Karpas-422 (cell line): Measurements from ENCODE around the gene H6PD. TPM values are rescaled to one million over a fixed set of nuclear protein-coding genes. Genes with fewer than 3 reads are reported as not detected.
"Not testable (repeated sequence)": the region's sequence is repeated elsewhere in the genome, so short reads cannot be mapped to it uniquely, and the experiment has no call there.

Source experiments
- DNase-seq: peaks from one replicate; pipeline ENCODE4 v3.0.0-alpha.2; 2015
- H2AFZ ChIP-seq: fragments of 200-600 bp; sonication (generic); 2 replicates; pipeline ENCODE4 v1.6.1; 2014; ENCODE audit warnings: antibody characterized with exemption, low read length, mixed read lengths
- H3K27ac ChIP-seq: fragments of 200-600 bp; sonication (generic); 2 replicates; pipeline ENCODE4 v1.5.1; 2014; ENCODE audit warnings: mild to moderate bottlenecking, low read length, moderate library complexity
- H3K27me3 ChIP-seq: fragments of 200-600 bp; sonication (generic); 2 replicates; pipeline ENCODE4 v1.6.1; 2014; ENCODE audit warnings: low read length, mixed read lengths
- H3K36me3 ChIP-seq: fragments of 200-600 bp; sonication (generic); 2 replicates; pipeline ENCODE4 v1.6.1; 2014; ENCODE audit warnings: low read length, mixed read lengths; ENCODE audit not compliant: insufficient read depth
- H3K4me1 ChIP-seq: fragments of 200-600 bp; sonication (generic); 2 replicates; pipeline ENCODE4 v1.6.1; 2014; ENCODE audit warnings: mild to moderate bottlenecking, low read length, mixed read lengths
- H3K4me2 ChIP-seq: fragments of 200-600 bp; sonication (generic); 2 replicates; pipeline ENCODE4 v1.6.1; 2014; ENCODE audit warnings: low read length, low read depth, mild to moderate bottlenecking; ENCODE audit not compliant: poor library complexity, severe bottlenecking
- H3K4me3 ChIP-seq: fragments of 200-600 bp; sonication (generic); 2 replicates; pipeline ENCODE4 v1.5.1; 2014; ENCODE audit warnings: mild to moderate bottlenecking, antibody characterized with exemption, low read length, mixed read lengths
- H3K79me2 ChIP-seq: fragments of 200-600 bp; sonication (generic); 2 replicates; pipeline ENCODE4 v1.6.1; 2014; ENCODE audit warnings: mild to moderate bottlenecking, low read length, mixed read lengths
- H3K9ac ChIP-seq: fragments of 200-600 bp; sonication (generic); 2 replicates; pipeline ENCODE4 v1.6.0; 2014; ENCODE audit warnings: low read length
- H3K9me2 ChIP-seq: fragments of 200-600 bp; sonication (generic), shearing (Covaris generic); replicated peaks from 2 replicates; pipeline ENCODE4 v1.6.0; 2014; ENCODE audit warnings: mild to moderate bottlenecking, low read length, moderate library complexity; ENCODE audit not compliant: insufficient read depth
- H3K9me3 ChIP-seq: fragments of 300-700, 200-600 bp; sonication (generic); 2 replicates; pipeline ENCODE4 v1.6.1; 2014; ENCODE audit warnings: low read length, mixed read lengths
- H4K20me1 ChIP-seq: fragments of 200-600 bp; sonication (generic); 2 replicates; pipeline ENCODE4 v1.6.1; 2014; ENCODE audit warnings: mild to moderate bottlenecking, antibody characterized with exemption, low read length, low read depth; ENCODE audit not compliant: insufficient read depth
- total RNA-seq: library from RNA; depleted of rRNA; stranded (reverse); fragments of >200 nt; shearing (Covaris generic); gene quantifications from 2 replicates; pipeline ENCODE4 v1.2.3, GENCODE V29; 2014; ENCODE audit warnings: low replicate concordance

The H6PD gene
- total RNA-seq, 1 experiment from 2014 or later = 21.3 TPM

- no peaks in the 10 kb centered on the region for H3K36me3 ChIP-seq
- no peak for DNase-seq
- H3K4me2 ChIP-seq = no peak overlapping the region
- H3K9ac ChIP-seq = no peak overlapping the region
- no peaks in the 10 kb centered on the region for H3K4me1 ChIP-seq
- H3K9me2 ChIP-seq = no peaks in the 10 kb centered on the region
- H2AFZ ChIP-seq = no peak overlapping the region
- no peaks in the 10 kb centered on the region for H3K27me3 ChIP-seq
- no peak overlapping the region for H3K27ac ChIP-seq
- H3K4me3 ChIP-seq = no peak overlapping the region
- no peaks in the 10 kb centered on the region for H4K20me1 ChIP-seq
- H3K79me2 ChIP-seq = no peaks in the 10 kb centered on the region
- H3K9me3 ChIP-seq = no peaks in the 10 kb centered on the region
Measured at GRCh38 chr1:9295884-9296283, 61.3 kb downstream of the H6PD start.

- Histone ChIP-seq H3K79me2 (no peaks in the 10 kb centered on the region), H3K27me3 (no peaks in the 10 kb centered on the region)
Measured at GRCh38 chr1:9296850-9297249, 62.3 kb downstream of the H6PD start.

GRCh38 chr1:9297831-9298230, 63.3 kb downstream of the H6PD start:
- Histone ChIP-seq H3K36me3 (no peaks in the 10 kb centered on the region), H3K79me2 (no peaks in the 10 kb centered on the region), H2AFZ (no peak overlapping the region), H3K4me3 (no peak overlapping the region), H3K9ac (no peak overlapping the region), H3K9me3 (no peaks in the 10 kb centered on the region), H3K27me3 (no peaks in the 10 kb centered on the region), H4K20me1 (no peaks in the 10 kb centered on the region), H3K4me2 (no peak overlapping the region), H3K4me1 (peaks cover 2% of the 10 kb centered on the region), H3K27ac (no peak overlapping the region), H3K9me2 (no peaks in the 10 kb centered on the region)
- DNase-seq = no peak

More at GRCh38 chr1:9296850-9297249, 62.3 kb downstream of the H6PD start:
- H2AFZ ChIP-seq = no peak overlapping the region
- H3K36me3 ChIP-seq = no peaks in the 10 kb centered on the region
- no peaks in the 10 kb centered on the region for H3K9me3 ChIP-seq
- H3K9ac ChIP-seq = no peak overlapping the region
- H3K4me3 ChIP-seq = no peak overlapping the region
- no peak overlapping the region for H3K27ac ChIP-seq
- no peaks in the 10 kb centered on the region for H3K9me2 ChIP-seq
- H4K20me1 ChIP-seq = no peaks in the 10 kb centered on the region
- H3K4me1 ChIP-seq = no peaks in the 10 kb centered on the region
- no peak overlapping the region for H3K4me2 ChIP-seq
- no peak for DNase-seq

GRCh38 chr1:9298282-9298681, 63.7 kb downstream of the H6PD start:
- Histone ChIP-seq H3K27me3 (no peaks in the 10 kb centered on the region), H3K27ac (no peak overlapping the region), H3K9ac (no peak overlapping the region), H3K36me3 (no peaks in the 10 kb centered on the region), H3K4me1 (peaks cover 3% of the 10 kb centered on the region), H3K4me2 (no peak overlapping the region), H2AFZ (no peak overlapping the region), H3K9me3 (no peaks in the 10 kb centered on the region), H3K79me2 (no peaks in the 10 kb centered on the region), H3K9me2 (no peaks in the 10 kb centered on the region), H4K20me1 (no peaks in the 10 kb centered on the region), H3K4me3 (no peak overlapping the region)
- DNase-seq = no peak

- not testable (repeated sequence) for H3K9me2 ChIP-seq, H3K4me2 ChIP-seq, H3K9me3 ChIP-seq, H3K27me3 ChIP-seq, H3K36me3 ChIP-seq, H3K9ac ChIP-seq, H3K4me3 ChIP-seq, H3K79me2 ChIP-seq, H2AFZ ChIP-seq, DNase-seq, H4K20me1 ChIP-seq, H3K4me1 ChIP-seq, H3K27ac ChIP-seq
Measured at GRCh38 chr1:9299571-9300541, 65.3 kb downstream of the H6PD start.

GRCh38 chr1:9300573-9300972, 66.0 kb downstream of the H6PD start:
- Histone ChIP-seq H3K4me2 (no peak overlapping the region), H3K4me1 (peaks cover 3% of the 10 kb centered on the region), H3K79me2 (no peaks in the 10 kb centered on the region), H3K9me3 (no peaks in the 10 kb centered on the region), H3K9ac (no peak overlapping the region), H3K27ac (no peak overlapping the region), H3K36me3 (no peaks in the 10 kb centered on the region), H3K27me3 (no peaks in the 10 kb centered on the region), H3K4me3 (no peak overlapping the region), H3K9me2 (no peaks in the 10 kb centered on the region), H2AFZ (no peak overlapping the region), H4K20me1 (no peaks in the 10 kb centered on the region)
- DNase-seq = no peak

GRCh38 chr1:9302745-9303524, 68.4 kb downstream of the H6PD start:
- H3K4me3 ChIP-seq = no peak overlapping the region
- H3K27me3 ChIP-seq = no peaks in the 10 kb centered on the region
- no peak overlapping the region for H3K4me2 ChIP-seq
- H3K9me3 ChIP-seq = no peaks in the 10 kb centered on the region
- H4K20me1 ChIP-seq = 0 out of 2 replicates have a peak, but pooled peaks cover 2% of the 10 kb centered on the region
- H2AFZ ChIP-seq = no peak overlapping the region
- no peak overlapping the region for H3K27ac ChIP-seq
- no peak overlapping the region for H3K9ac ChIP-seq
- H3K79me2 ChIP-seq = no peaks in the 10 kb centered on the region
- H3K36me3 ChIP-seq = no peaks in the 10 kb centered on the region
- DNase-seq = no peak
- H3K4me1 ChIP-seq = peaks cover 3% of the 10 kb centered on the region
- no peaks in the 10 kb centered on the region for H3K9me2 ChIP-seq

- H3K9me3 ChIP-seq = no peaks in the 10 kb centered on the region
- H3K9ac ChIP-seq = no peak overlapping the region
- no peak overlapping the region for H3K4me2 ChIP-seq
- H2AFZ ChIP-seq = no peak overlapping the region
- H3K27me3 ChIP-seq = no peaks in the 10 kb centered on the region
- H3K4me1 ChIP-seq = peaks cover 3% of the 10 kb centered on the region
- H3K27ac ChIP-seq = no peak overlapping the region
- H3K9me2 ChIP-seq = no peaks in the 10 kb centered on the region
- no peaks in the 10 kb centered on the region for H3K36me3 ChIP-seq
- DNase-seq = no peak
- no peak overlapping the region for H3K4me3 ChIP-seq
- H3K79me2 ChIP-seq = no peaks in the 10 kb centered on the region
- 0 out of 2 replicates have a peak, but pooled peaks cover 4% of the 10 kb centered on the region for H4K20me1 ChIP-seq
Measured at GRCh38 chr1:9303916-9304315, 69.3 kb downstream of the H6PD start.
